K562 (cell line): ENCODE measurements around the gene NDUFB5. TPM values are rescaled to one million over a fixed set of nuclear protein-coding genes. Genes with fewer than 3 reads are reported as not detected.

Source experiments
- ATAC-seq: fragments of 200-7000 bp; cut with Tn5 transposase; 3 replicates; pipeline ENCODE4 v1.9.1; 2020; ENCODE audit warnings: moderate library complexity
- BruUV-seq: library from RNA; stranded (reverse); fragments of 400-500 nt; replicated peaks from 2 replicates; lab custom pipeline; 2021; lab: Mats Ljungman, UMichigan
- CTCF ChIA-PET: fragments of 300-600 bp; formaldehyde crosslinking; extraction: SDS; loops from one replicate; lab custom pipeline; 2021; ENCODE audit warnings: low intra/inter-chr PET ratio; lab: Yijun Ruan, JAX
- POLR2A ChIA-PET: fragments of 300-600, 350-650 bp; sonication (Branson Sonifier 250); formaldehyde crosslinking; extraction: SDS; loops from one replicate; lab custom pipeline; 2021; ENCODE audit warnings: antibody characterized with exemption, inconsistent platforms; lab: Yijun Ruan, JAX
- DNase-seq, 4 experiments: peaks; one replicate each; pipeline versions ENCODE4 v3.0.0 to v3.0.0-alpha.2; 2011 to 2018; ENCODE audit warnings: low spot score in 3 of 4, mixed read lengths in 3 of 4; ENCODE audit errors: extremely low read depth in 1 of 4
- FAIRE-seq: peaks from 2 replicates; lab custom pipeline; 2011; peaks lifted over from hg19 to GRCh38; lab: Jason Lieb, UNC
- H2AFZ ChIP-seq: 2 replicates; pipeline ENCODE4 v1.6.0; 2011; ENCODE audit warnings: low read depth, low read length, control low read depth, inconsistent platforms
- H3K27ac ChIP-seq: fragments of 200-600 bp; 3 replicates; pipeline ENCODE4 v1.8.0; 2011; ENCODE audit warnings: low read depth, mild to moderate bottlenecking, control low read depth, inconsistent platforms, low read length, moderate library complexity, mixed read lengths; ENCODE audit errors: extremely low read depth
- H3K27me3 ChIP-seq, 2 experiments: fragments of 300-600 bp in 1 of 2; 2 replicates in 1 of 2; 3 replicates in 1 of 2; pipeline versions ENCODE4 v1.6.0 to v1.8.0; 2011; ENCODE audit warnings: inconsistent platforms in 2 of 2, low read length in 2 of 2, mild to moderate bottlenecking in 1 of 2, mixed read lengths in 1 of 2, moderate library complexity in 1 of 2; ENCODE audit not compliant: control insufficient read depth in 2 of 2, insufficient read depth in 2 of 2
- H3K36me3 ChIP-seq: fragments of 300-600 bp; 3 replicates; pipeline ENCODE4 v1.8.0; 2011; ENCODE audit warnings: mild to moderate bottlenecking, low read length, inconsistent platforms; ENCODE audit not compliant: control insufficient read depth, insufficient read depth
- H3K4me1 ChIP-seq, 2 experiments: fragments of 200-600 bp in 1 of 2; replicated peaks in 1 of 2; 2 replicates in 1 of 2; 3 replicates in 1 of 2; pipeline versions ENCODE4 v1.5.1 to v1.8.0; 2011; ENCODE audit warnings: inconsistent platforms in 2 of 2, low read length in 2 of 2, mild to moderate bottlenecking in 1 of 2, mixed read lengths in 1 of 2, moderate library complexity in 1 of 2; ENCODE audit not compliant: control insufficient read depth in 2 of 2, insufficient read depth in 2 of 2
- H3K4me2 ChIP-seq: 2 replicates; pipeline ENCODE4 v1.6.1; 2011; ENCODE audit warnings: low read length, control low read depth, inconsistent platforms, mixed read lengths; ENCODE audit not compliant: insufficient read depth
- H3K4me3 ChIP-seq: fragments of 200-600 bp; sonication (generic), shearing (Covaris generic); 2 replicates; pipeline ENCODE4 v1.5.1; 2016; ENCODE audit warnings: control low read depth, inconsistent platforms
- H3K79me2 ChIP-seq: fragments of 200-600 bp; 3 replicates; pipeline ENCODE4 v1.8.0; 2011; ENCODE audit warnings: low read length, inconsistent platforms; ENCODE audit not compliant: control insufficient read depth, insufficient read depth
- H3K9ac ChIP-seq, 2 experiments: 2 replicates each; pipeline versions ENCODE4 v1.6.0 to v1.6.1; 2011; ENCODE audit warnings: low read depth in 2 of 2, low read length in 2 of 2, control low read depth in 1 of 2, inconsistent platforms in 1 of 2, mild to moderate bottlenecking in 1 of 2, mixed read lengths in 1 of 2; ENCODE audit not compliant: insufficient read depth in 1 of 2
- H3K9me1 ChIP-seq: one replicate; pipeline ENCODE4 v1.6.0; 2011; ENCODE audit warnings: inconsistent platforms, mild to moderate bottlenecking, low read length, moderate library complexity; ENCODE audit not compliant: control insufficient read depth, insufficient read depth
- H3K9me3 ChIP-seq: replicated peaks from 2 replicates; pipeline ENCODE4 v1.5.1; 2011; ENCODE audit warnings: low read depth, low read length, inconsistent platforms; ENCODE audit not compliant: control insufficient read depth, insufficient read depth
- H4K20me1 ChIP-seq: replicated peaks from 2 replicates; pipeline ENCODE4 v1.6.1; 2011; ENCODE audit warnings: low read length, inconsistent platforms, mixed read lengths; ENCODE audit not compliant: control insufficient read depth, insufficient read depth
- ATF2 ChIP-seq: sonication (generic); formaldehyde crosslinking; IDR thresholded peaks from 2 replicates; pipeline ENCODE4 v1.8.1; 2022; ENCODE audit warnings: missing genetic modification reagents
- CHD4 ChIP-seq: fragments of 200-600 bp; sonication (generic); IDR thresholded peaks from 3 replicates; pipeline ENCODE4 v1.6.1; 2012; ENCODE audit warnings: low read depth, mild to moderate bottlenecking, mixed read lengths, low read length, inconsistent platforms; ENCODE audit not compliant: insufficient read depth, insufficient replicate concordance, poor library complexity, severe bottlenecking
- CTCF ChIP-seq, 3 experiments: IDR thresholded peaks in 2 of 3; conservative IDR thresholded peaks in 1 of 3; 2 replicates each; pipeline ENCODE4 v1.5.1; 2011 to 2012; ENCODE audit warnings: low read length in 3 of 3, mild to moderate bottlenecking in 3 of 3, control low read depth in 2 of 3, improper control_type of control experiment in 1 of 3, inconsistent platforms in 1 of 3, low read depth in 1 of 3, mixed read lengths in 1 of 3, moderate library complexity in 1 of 3; ENCODE audit not compliant: insufficient read depth in 2 of 3
- E2F3 ChIP-seq: fragments of 250-450 bp; sonication (Bioruptor Pico); IDR thresholded peaks from 2 replicates; pipeline ENCODE4 v1.4.0; 2020; ENCODE audit warnings: mild to moderate bottlenecking
- EZH2 ChIP-seq: IDR thresholded peaks from 2 replicates; pipeline ENCODE4 v1.6.1; 2012; ENCODE audit warnings: low read depth, mild to moderate bottlenecking, inconsistent platforms, low read length, borderline replicate concordance
- GATAD2B ChIP-seq: fragments of 450-650 bp; IDR thresholded peaks from 2 replicates; pipeline ENCODE4 v1.6.1; 2017; ENCODE audit warnings: mild to moderate bottlenecking, borderline replicate concordance
- GTF2A2 ChIP-seq: IDR thresholded peaks from 2 replicates; pipeline ENCODE4 v1.6.1; 2016; ENCODE audit warnings: mild to moderate bottlenecking, missing genetic modification characterization, missing compliant biosample characterization
- JUNB ChIP-seq: fragments of 450-650 bp; formaldehyde crosslinking; conservative IDR thresholded peaks from 2 replicates; pipeline ENCODE4 v1.4.0; 2020; ENCODE audit warnings: mild to moderate bottlenecking
- MNT ChIP-seq, 2 experiments: fragments of 450-650 bp; conservative IDR thresholded peaks; 2 replicates each; pipeline ENCODE4 v1.6.1; 2017; ENCODE audit warnings: mild to moderate bottlenecking in 2 of 2, moderate library complexity in 2 of 2
- TAF7 ChIP-seq: fragments of 450-650 bp; IDR thresholded peaks from 2 replicates; pipeline ENCODE4 v1.6.1; 2016; ENCODE audit warnings: missing genetic modification characterization, missing compliant biosample characterization
- TCF3 ChIP-seq: sonication (generic); formaldehyde crosslinking; IDR thresholded peaks from 2 replicates; pipeline ENCODE4 v1.4.0; 2020; ENCODE audit warnings: mild to moderate bottlenecking, missing genetic modification reagents
- ZBTB5 ChIP-seq: fragments of 450-650 bp; IDR thresholded peaks from 2 replicates; pipeline ENCODE4 v1.6.1; 2017; ENCODE audit warnings: antibody characterized with exemption
- ZKSCAN1 ChIP-seq: fragments of 150-350 bp; IDR thresholded peaks from 2 replicates; pipeline ENCODE4 v1.6.1; 2016; ENCODE audit warnings: low read depth, low read length
- ZNF143 ChIP-seq: sonication (generic); formaldehyde crosslinking; IDR thresholded peaks from 2 replicates; pipeline ENCODE4 v1.9.0; 2022; ENCODE audit warnings: mild to moderate bottlenecking, missing genetic modification reagents
- ZNF253 ChIP-seq: fragments of 250-450 bp; sonication (Bioruptor Pico); conservative IDR thresholded peaks from 2 replicates; pipeline ENCODE4 v1.6.1; 2021; ENCODE audit warnings: mild to moderate bottlenecking
- WGBS: fragments of 100-300 bp; shearing (Covaris generic); methylation state at CpG from one replicate; pipeline ENCODE4 v1.1.6; 2016; ENCODE audit warnings: low coverage, mixed read lengths; ENCODE audit not compliant: insufficient coverage; ENCODE audit errors: missing lambda C conversion rate; 5-methylcytosine and 5-hydroxymethylcytosine counted together
- in situ Hi-C: fragments of 300-500 bp; cut with MboI; formaldehyde crosslinking; loops from 4 replicates; pipeline ENCODE4 v1.15.0; 2018; ENCODE audit warnings: inconsistent platforms, mixed read lengths
- intact Hi-C: fragments of 100-400 bp; cut with micrococcal nuclease; formaldehyde crosslinking; loops from 2 replicates; pipeline ENCODE4 v1.14.2; 2022
- polyA plus RNA-seq, 8 experiments: library from polyadenylated mRNA; depleted of rRNA in 4 of 8; stranded (reverse) in 5 of 8; unstranded in 3 of 8; fragments of >200 nt; fragmentation: Nextera tagmentation in 2 of 8; fragmentation: Illumina TruSeq in 1 of 8; extraction: Ambion mirVana in 2 of 8; extraction: Trizol in 1 of 8; gene quantifications; 2 replicates each; pipeline versions ENCODE4 v1.2.1 to v1.2.3, GENCODE V29; 2011 to 2014; ENCODE audit warnings: inconsistent platforms in 1 of 8, missing spikeins in 1 of 8
- total RNA-seq, 7 experiments: library from RNA; depleted of rRNA in 6 of 7; stranded (reverse); fragments of >200 nt in 6 of 7; fragmentation: Illumina TruSeq in 2 of 7; extraction: Trizol in 2 of 7; gene quantifications; 2 replicates each; pipeline versions ENCODE4 v1.2.1 to v1.2.3, GENCODE V29; 2011 to 2021; ENCODE audit warnings: low replicate concordance in 1 of 7

The NDUFB5 gene
- total and polyA plus RNA-seq, 9 of the 15 experiments (the other 6 are each of a cell fraction or from before 2014, with no cell fraction given): 128 to 466 (median 176) TPM

DNA sequence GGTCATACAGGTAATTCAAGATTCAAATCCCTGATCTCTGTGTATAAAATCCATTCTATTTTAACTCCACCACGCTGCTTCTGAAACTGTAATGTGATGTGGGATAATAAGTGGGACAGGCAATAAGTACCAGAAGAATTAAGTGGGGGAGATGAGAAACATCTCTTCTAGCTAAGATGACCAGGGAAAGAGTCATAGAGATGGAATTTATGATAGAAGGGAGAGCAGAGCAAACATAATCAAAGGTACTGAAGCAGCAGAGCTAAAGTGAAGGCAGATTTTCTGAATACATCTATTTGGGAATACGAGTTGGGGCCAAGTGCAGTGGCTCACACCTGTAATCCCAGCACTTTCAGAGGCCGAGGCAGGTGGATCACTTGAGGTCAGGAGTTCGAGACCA, 5.1 kb upstream of the NDUFB5 start (continued):
- no peak for TF ChIP-seq GTF2A2 (tag)
- no peak for TF ChIP-seq TAF7 (tag)
- no peak for TF ChIP-seq E2F3 (CRISPR knock-in tag)
- no peak for TF ChIP-seq ZNF143 (CRISPR knock-in tag)
- TF ChIP-seq EZH2: no peak
- no peak for TF ChIP-seq CTCF (IDR thresholded peaks at IDR 0.05 in 2 of 3, conservative IDR thresholded peaks at IDR 0.05 in 1 of 3; ENCODE audit: insufficient read depth in 2 of 3, low read depth in 1 of 3, low read length in 3 of 3)
- TF ChIP-seq GATAD2B: no peak

DNA sequence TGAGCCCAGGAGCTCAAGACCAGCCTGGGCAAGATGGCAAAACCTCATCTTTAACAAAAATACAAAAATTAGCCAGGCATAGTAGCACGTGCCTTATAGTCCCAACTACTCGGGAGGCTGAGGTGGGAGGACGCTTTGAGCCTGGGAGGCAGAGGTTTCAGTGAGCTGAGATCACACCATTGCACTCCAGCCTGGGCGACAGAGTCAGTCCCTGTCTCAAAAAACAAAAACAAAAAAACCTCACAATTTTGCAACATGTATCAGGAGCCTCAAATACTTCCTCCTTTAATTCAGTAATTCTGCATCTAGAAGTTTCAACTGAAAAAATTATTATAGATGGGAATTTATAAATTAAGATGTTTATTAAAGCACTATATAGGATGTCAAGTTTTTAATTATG, 1.3 kb upstream of the NDUFB5 start:
- intact Hi-C loops: no loop called here
- in situ Hi-C loops: no loop called here
- Histone ChIP-seq H4K20me1 (no peaks in the 10 kb centered on the region), H3K4me1 (peaks cover 4 to 14% of the 10 kb centered on the region in 2 experiments; a peak in 4 of 5 replicates), H3K9me3 (no peaks in the 10 kb centered on the region), H3K79me2 (peaks cover 75% of the 10 kb centered on the region), H2AFZ (no peak overlapping the region), H3K27me3 (no peaks in the 10 kb centered on the region), H3K36me3 (peaks cover 72% of the 10 kb centered on the region), H3K27ac (no peak overlapping the region), H3K4me3 (peak overlapping the region; percentile 78), H3K9me1 (no peaks in the 10 kb centered on the region), H3K9ac (peak overlapping the region; percentile 74 to 100; a peak in 3 of 4 replicates), H3K4me2 (peak overlapping the region; percentile 70)
- CTCF ChIA-PET: no interaction called here
- BruUV-seq: no TSS peak
- POLR2A ChIA-PET: interaction anchor here (1.2 kb wide), 1 partner anchor 10 kb away, joined by 6 read pairs; no protein-coding TSS in a partner anchor
- peak in 1 of 4 experiments; percentile 30 for DNase-seq
- FAIRE-seq: no peak
- WGBS: 4% methylated on average over 4 of the region's 4 CpGs
- no peak for ATAC-seq
- TF ChIP-seq ATF2: no peak
- no peak for TF ChIP-seq MNT (conservative IDR thresholded peaks at IDR 0.05)
- no peak for TF ChIP-seq TCF3
- TF ChIP-seq ZNF253 (CRISPR knock-in tag): no peak
- no peak for TF ChIP-seq ZKSCAN1
- TF ChIP-seq JUNB (CRISPR knock-in tag): no peak
- no peak for TF ChIP-seq CHD4
- no peak for TF ChIP-seq ZBTB5
